ENCODE measurements around the gene CXCL12.

Gene CXCL12

DNA sequence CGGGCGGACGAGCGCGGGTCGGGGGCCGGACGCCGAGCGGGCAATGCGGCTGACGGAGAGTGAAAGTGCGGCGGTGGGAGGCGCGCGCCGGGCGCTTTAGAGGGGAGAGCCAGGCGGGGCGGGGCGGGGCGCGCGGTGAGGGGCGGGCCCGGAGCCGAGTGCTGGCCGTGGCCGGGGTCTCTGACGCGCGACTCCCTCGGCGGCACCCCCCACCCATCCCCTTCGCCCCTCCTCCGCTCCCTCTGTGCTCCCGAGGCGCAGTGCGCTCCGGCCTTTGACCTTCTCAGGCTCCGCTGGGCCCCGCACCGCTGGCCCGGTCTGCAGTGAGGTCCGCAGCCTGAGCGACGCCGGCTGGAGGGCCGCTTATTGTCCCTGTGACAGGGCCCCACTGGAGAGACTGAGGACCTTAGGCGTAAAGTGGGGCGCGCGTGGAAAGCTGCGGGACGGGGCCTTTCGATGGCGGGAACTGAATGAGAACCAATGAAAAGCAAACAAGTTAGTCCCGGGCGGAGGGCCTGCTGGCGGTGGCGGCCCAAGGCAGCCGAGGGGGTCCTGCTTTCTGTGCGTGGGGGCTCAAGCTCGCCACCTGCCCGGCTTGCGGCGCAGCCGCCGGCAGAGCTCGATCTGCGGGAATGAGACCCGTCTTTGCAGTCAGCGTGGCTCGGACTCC, at the start of gene CXCL12:
Gene CXCL12 (minus strand): TSS at position 72 of the 670 bp plus-strand sequence. CDS start 92 bp downstream, outside the sequence.
- no peak for DNase-seq (ENCODE audit: insufficient read length, low spot score)
- no peak for FAIRE-seq

DNA sequence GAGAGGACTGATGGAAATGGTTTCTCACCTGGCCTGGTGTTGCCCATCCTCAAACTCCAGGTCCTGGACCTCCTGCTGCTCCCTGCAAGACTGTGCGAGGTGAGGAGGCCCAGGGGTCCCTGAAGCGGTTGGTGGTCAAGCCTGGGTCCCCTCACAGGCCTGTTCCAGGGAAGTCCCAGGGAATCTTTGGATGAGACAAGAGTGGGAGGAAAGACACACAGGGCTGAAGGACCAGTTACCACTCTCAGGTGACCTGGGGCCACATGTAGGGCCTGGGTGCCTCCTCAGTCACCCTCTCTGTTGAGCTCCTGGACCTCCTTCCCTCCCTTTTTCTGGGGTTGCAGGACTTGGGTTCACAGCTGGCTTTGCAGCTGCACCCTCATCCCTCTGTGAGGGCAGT, 42.6 kb upstream of the CXCL12 start:
- no peak for FAIRE-seq

DNA sequence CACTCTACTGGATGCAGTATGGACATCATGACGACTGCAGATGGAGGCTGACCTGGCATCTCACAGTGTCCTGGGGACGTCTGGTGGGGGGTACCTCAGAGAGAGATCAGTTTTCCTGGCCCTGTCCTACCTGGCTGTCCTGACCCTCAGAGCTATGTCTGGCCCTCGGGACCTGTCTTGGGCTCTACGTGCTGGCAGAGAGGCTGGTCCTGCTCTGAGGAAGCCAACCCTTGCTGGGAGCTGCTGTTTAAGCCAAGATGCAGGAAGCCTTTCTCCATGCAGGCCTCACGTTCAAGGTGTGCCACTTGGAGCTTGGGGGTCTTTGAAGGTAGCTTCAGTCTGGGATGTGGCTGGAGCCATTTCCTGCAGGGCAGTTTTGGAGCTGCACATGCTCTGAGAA, 42.1 kb upstream of the CXCL12 start:
- no peak for FAIRE-seq
- no peak for DNase-seq (ENCODE audit: insufficient read length, low spot score)

More for the DNA sequence above, 42.6 kb upstream of the CXCL12 start:
- DNase-seq (ENCODE audit: insufficient read length, low spot score), result no peak

DNA sequence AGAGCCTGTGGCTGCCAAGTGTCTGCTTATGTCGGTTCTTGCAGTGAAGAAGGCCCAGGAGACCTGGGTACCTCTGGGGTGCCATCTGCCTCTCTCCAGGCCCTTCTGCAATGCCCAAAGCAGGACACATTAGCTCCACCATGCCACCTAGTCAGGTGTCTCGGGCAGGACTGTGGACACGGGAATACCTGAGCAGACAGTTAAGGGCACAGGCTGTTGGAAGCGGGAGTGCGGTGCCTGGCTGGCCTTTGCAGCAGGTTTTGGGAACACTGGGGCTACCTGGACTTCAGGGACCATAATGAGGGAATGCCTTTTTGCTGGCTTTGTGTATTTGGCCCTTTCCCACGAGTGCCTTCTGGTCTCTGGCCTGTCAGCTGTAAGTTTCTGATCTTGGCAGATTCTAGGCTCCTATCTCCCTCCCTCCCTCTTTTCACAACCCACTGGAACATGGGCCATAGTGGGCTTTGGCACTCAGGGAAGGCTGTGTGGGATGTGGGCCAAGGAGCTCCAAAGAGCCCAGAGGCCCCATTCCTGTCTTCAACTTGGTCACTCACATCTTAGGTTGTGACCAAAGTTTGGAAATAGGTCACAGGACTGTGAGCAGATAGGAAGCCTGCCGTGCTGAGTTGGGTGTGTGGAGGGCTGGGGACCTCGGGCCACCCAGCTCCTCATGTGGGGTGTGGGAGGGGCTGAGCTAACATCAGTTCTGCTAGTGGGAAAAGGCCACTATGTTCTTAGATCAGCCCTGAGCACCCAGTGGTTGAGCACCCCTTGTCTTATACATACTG, 41.5 kb upstream of the CXCL12 start:
- no peak for DNase-seq (ENCODE audit: insufficient read length, low spot score)

DNA sequence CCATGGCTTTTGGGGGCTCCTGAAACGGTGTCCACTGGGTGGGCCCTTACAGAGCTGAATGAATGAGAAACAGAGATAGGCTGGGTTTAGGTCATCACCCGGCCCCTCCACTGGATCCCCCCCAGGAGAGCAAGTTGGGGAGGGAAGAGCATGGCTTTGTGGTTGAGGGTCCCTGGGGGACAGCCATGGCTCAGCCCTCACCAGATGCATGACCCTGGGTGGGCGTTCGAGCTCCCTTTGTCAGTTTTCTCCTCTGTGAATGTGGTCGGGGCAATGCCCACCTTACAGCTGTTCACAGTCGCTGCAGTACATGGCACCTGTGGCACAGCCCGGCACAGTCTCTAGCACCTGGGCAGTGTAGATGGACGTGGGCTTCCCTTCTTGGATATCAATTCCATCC, 40.6 kb upstream of the CXCL12 start:
- no peak for DNase-seq (ENCODE audit: insufficient read length, low spot score)
- FAIRE-seq, result no peak

More for the DNA sequence above, 41.5 kb upstream of the CXCL12 start:
- FAIRE-seq, result no peak

DNA sequence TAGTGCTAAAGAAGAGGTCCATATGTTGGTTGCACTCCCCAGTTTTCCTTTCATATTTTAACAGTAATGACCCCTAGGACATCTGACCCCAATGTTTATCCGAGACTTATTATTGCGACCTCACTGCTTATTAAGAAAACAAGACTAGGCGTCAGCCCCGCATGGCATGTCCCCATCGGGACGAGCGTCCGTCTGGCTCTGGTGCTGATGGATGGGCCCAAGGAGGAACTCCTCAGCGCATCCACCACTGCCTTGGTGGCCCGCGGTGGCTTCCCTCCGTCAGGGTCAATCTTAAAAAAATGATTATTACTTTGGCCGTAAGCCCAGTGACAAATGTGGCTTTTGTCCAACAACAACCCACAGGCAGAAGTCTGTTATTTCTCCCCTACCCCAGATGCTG, 40.1 kb upstream of the CXCL12 start:
- DNase-seq (ENCODE audit: insufficient read length, low spot score) (no peak), FAIRE-seq (no peak)

DNA sequence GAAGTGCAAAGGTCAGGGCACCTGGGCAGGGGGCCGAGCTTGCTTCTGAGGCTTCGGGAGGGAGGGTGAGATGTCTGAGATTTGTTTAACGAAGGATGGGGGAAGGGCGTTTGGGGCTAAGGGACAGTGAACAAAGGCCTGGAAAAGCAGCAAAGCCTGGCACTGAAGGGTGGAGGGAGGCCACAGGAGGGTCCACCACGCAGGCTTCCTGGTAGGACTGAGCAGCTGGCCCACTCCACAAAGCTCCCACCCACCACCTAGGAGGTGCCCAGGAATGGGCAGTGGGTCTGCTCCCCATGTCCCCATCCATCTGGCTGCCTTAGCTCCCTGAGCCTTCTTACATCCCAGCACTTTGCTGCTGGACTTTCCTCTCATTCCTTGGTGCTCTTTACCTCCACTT, 39.4 kb upstream of the CXCL12 start:
- DNase-seq (ENCODE audit: insufficient read length, low spot score) (no peak), FAIRE-seq (no peak)

DNA sequence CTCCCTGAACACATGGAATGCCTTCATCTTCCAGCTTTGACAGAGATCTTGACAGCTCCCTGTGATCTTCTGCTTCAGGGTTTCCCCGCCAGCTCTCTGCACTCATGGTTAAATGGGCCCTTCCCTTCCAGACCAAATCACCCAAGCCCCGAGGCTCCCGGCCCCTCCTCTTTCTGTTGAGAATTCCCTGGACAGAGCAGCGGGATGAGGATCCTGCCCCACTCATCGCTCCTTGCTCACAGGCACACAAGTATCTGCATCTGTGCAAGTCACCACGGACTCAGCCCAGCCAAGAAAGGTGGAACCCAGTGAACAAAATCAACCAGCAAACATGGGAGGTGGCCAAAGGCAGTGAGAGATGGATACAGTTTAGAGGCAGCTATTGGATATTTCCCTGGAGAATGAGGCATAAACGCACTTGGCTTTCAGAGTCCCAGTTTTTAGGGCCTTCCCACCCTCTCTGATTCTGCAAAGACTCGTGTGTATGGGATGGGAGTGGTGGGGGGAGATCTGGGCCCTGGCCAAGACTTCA, 37.7 kb upstream of the CXCL12 start:
- no peak for FAIRE-seq
- DNase-seq (ENCODE audit: insufficient read length, low spot score), result no peak

- DNase-seq (ENCODE audit: insufficient read length, low spot score) (no peak), FAIRE-seq (no peak)
Observed at GRCh38 chr10:44422153-44422552, 37.3 kb upstream of the CXCL12 start.

DNA sequence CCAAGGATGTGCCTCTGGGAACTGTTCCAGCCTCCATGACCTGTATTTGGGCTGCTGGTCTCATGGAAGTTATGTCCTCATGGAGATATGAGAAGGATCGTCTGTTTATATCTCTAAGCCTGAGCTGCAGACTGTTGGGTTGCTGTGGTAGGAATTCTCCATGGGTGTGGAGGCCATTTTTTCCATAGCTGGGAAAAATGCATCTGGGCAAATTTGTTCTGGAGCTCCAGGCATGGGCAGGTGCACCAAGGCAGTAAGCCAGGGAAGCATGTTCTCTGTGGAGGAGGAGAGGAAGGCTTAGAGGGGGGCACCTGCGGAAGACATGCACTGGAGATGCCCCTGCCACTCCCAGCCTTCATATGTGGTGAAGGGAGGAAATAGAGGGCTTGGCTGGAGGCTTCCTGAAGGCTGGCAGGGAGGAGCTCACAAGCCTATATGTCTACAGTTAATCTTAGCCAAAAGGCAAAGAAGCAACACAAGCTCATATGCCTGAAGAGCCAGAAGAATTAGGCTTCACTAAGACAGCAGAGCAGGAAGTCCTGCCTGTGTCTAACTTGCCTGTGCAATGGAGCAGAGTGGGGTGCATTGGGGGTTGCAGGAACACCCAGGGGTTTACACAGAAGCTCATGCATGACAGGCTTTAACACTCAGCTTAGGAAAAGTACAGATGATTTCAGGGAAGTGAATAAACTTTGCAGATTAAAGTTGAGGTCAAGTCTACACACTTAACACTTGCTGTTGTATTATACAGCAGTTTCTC, 35.1 kb upstream of the CXCL12 start:
- DNase-seq (ENCODE audit: insufficient read length, low spot score), result no peak
- FAIRE-seq, result no peak

- DNase-seq (ENCODE audit: insufficient read length, low spot score) (no peak), FAIRE-seq (no peak)
Observed at GRCh38 chr10:44418637-44419036, 33.7 kb upstream of the CXCL12 start.

DNA sequence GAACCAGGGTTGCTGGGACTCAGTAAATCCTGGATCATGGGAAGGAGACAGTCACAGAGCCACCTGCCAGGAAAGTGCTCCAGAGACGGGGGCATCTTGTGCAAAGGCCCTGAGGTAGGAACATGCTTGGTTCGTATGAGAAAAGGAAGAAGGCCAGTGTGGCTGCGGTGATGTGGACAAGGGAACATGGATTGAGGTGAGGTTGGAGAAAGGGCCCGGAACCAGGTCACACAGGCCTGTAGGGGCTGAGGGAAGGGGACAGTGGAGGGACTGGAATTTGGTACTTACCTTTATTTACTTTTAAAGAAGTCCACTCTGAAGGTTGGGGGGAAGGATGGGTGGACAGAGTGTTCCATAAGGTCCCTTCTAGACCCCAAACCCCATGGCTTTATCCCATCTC, 32.9 kb upstream of the CXCL12 start:
- no peak for DNase-seq (ENCODE audit: insufficient read length, low spot score)
- no peak for FAIRE-seq

DNA sequence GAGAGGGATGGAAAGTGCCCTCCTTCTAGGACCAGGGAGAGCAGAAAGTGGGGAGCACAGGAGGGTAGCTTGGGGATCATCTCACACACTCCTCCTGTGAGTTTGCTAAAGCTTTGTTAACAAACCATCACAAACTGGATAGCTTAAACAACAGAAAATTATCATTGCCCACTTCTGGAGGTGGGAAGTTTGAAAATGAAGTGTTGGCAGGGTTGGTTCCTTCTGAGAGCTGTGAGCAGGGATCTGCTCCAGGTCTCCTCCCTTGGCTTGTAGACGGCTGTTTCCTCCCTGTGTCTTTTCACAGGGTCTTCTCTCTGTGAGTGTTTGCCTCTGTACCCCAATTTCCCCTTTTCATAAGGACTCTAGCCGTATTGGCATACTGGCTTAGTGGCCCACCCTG, 32.0 kb upstream of the CXCL12 start:
- no peak for DNase-seq (ENCODE audit: insufficient read length, low spot score)
- FAIRE-seq, result no peak

DNA sequence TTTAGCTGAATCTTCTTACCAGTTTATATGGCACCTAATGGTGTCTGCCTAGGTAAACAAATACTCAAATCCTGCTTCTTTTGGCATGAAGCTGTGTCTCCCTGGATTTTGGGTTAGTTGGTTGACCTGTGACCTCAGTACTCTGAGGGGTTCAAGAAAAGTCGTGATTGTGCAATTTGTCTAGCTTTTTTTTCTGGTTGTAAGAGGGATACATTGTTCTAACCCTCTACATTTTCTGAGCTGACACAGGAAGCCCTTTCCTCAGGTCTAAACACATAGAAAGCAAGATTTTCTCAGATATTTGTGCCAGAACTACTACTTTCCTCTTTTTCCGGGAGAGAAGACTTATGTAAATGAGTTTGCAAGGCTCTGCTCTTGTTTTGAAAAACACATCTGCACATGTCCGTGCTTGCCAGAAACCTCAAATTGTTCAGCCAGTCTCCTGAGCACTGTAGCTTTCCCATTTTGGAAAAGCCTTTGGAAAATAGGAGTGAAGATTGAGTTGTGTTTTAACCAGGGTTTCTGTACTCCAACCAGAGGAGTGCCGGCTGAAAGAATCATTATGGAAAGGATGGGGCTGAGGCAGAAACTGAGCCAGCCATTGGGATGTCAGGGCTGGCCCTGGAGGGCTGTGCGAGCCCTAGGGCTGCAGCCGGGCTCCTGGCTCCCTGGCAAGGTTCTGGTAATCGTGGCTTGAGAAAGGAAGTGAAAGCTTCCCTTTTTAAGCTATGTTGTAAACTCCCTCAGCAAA, 31.3 kb upstream of the CXCL12 start:
- DNase-seq (ENCODE audit: insufficient read length, low spot score), result no peak
- no peak for FAIRE-seq

- DNase-seq (ENCODE audit: insufficient read length, low spot score) (no peak), FAIRE-seq (no peak)
Observed at GRCh38 chr10:44415121-44415520, 30.2 kb upstream of the CXCL12 start.

- no peak for DNase-seq (ENCODE audit: insufficient read length, low spot score)
- no peak for FAIRE-seq
Observed at GRCh38 chr10:44413416-44413815, 28.5 kb upstream of the CXCL12 start.

DNA sequence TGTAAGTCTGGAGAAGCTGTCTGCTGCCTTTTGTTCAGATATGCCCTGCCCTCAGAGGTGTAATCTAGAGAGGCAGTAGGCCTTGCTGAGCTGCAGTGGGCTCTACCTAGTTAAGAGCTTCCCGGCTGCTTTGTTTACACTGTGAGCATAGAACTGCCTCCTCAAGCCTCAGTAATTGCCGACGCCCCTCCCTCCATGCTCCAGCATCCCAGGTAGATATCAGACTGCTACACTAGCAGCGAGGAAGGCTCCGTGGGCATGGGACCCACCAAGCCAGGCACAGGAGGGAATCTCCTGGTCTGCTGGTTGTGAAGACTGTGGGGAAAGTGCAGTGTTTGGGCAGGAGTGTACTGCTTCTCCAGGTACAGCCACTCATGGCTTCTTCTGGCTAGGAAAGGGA, 26.4 kb upstream of the CXCL12 start:
- DNase-seq (ENCODE audit: insufficient read length, low spot score), result no peak
- FAIRE-seq, result no peak

DNA sequence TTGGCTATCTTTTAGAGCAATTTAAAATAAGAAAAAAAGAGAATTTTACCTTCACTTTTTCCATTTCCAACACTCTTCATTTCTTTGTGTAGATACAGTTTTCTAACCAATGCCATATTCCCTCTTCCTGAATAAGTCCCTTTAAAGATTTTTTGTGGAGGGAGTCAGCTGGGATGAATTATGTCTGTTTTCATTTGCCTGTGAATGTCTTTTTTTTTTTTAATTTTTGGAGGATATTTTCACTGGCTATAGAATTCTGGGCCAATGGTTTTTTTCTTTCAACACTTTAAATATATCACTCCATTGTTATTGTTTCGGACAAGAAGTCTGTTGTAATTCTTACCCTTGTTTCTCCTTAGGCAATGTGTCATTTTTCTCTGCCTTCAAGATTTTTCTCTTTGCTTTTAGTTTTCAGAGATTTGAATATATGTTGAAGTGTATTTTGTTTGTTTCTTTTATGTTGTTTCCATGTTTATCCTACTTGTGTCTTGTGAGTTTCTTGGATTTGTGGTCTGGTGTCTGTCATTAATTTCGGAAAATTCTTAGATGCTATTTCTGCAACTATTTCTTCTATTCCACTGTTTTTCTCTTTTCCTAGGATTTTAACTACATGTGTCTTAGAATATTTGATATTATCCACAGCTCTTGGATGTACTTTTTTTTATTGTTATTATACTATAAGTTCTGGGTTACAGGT, 20.0 kb upstream of the CXCL12 start:
- DNase-seq (ENCODE audit: insufficient read length, low spot score), result no peak
- no peak for FAIRE-seq

DNA sequence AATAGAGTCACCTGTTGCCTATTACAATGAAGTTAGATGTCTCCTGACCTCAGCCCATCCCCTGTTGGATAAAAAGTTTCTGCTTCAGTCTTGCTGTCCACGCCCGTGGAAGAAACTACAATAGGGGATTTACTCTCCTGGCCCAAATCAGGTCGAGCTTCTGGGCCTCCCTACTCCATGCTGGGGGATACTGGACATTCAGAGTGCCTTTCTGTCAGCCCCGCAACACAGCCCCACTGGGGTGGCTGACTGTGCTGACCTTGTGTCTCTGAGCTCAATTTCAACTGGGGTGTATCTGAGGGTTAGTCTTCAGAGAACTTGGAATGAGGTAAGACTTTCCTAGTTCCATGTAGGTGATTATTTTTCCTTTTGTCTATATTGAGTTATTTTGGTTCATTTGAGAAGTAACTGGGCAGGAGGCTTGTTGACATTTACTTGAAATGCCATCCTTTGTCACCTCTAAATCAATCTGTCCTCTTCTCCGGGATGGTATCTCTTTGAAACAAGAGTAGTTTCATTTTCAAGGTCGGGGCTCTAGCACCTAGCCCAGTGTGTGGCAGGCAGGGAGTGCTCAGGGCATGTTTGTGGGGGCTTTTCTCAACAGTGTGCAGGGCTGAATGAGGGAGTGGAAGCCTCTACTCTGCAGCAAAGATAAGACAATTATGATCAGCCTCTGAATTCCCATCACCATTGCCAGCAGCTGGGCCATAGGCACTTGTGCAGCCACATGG, 17.7 kb upstream of the CXCL12 start:
- FAIRE-seq, result no peak

More for the DNA sequence above, 17.7 kb upstream of the CXCL12 start:
- DNase-seq (ENCODE audit: insufficient read length, low spot score), result no peak

Data from GM19239 (cell line).